Upper lobe of left lung (tissue), 6 donors: ENCODE measurements around the gene CSTPP1. TPM values are rescaled to one million over a fixed set of nuclear protein-coding genes. Genes with fewer than 3 reads are reported as not detected.
A peak's percentile ranks its signal among the peaks of the same experiment; 100 is the strongest.

Experiments used
- ATAC-seq, 2 donors: fragments of 200-7000 bp; cut with Tn5 transposase; one replicate each; pipeline ENCODE4 v1.9.1; 2022; ENCODE audit warnings: mild to moderate bottlenecking in 2 of 2, moderate library complexity in 2 of 2; ENCODE audit not compliant: low FRiP score in 2 of 2
- DNase-seq, 2 donors: peaks; one replicate each; pipeline ENCODE4 v3.0.0-alpha.2; 2019 to 2020
- H3K27ac ChIP-seq, 4 donors: fragments of 200-600 bp; sonication (generic); one replicate each; pipeline ENCODE4 v1.5.1; 2016 to 2019
- H3K27me3 ChIP-seq, 4 donors: fragments of 200-600 bp; sonication (generic); one replicate each; pipeline ENCODE4 v1.5.1; 2017 to 2019
- H3K36me3 ChIP-seq, 4 donors: fragments of 200-600 bp; sonication (generic); one replicate each; pipeline ENCODE4 v1.5.1; 2016 to 2019
- H3K4me1 ChIP-seq, 4 donors: fragments of 200-600 bp; sonication (generic); one replicate each; pipeline ENCODE4 v1.5.1; 2018 to 2019
- H3K4me3 ChIP-seq, 4 donors: fragments of 200-600 bp; sonication (generic); one replicate each; pipeline ENCODE4 v1.5.1; 2017 to 2019; ENCODE audit warnings: mild to moderate bottlenecking in 2 of 4, moderate library complexity in 1 of 4
- H3K9me3 ChIP-seq, 4 donors: fragments of 200-600 bp; sonication (generic); one replicate each; pipeline ENCODE4 v1.5.1; 2018 to 2019
- EP300 ChIP-seq, 4 donors: sonication (generic); formaldehyde crosslinking; IDR thresholded peaks; one replicate each; pipeline ENCODE4 v1.5.1; 2017; ENCODE audit warnings: antibody characterized with exemption in 4 of 4, control low read depth in 2 of 4
- POLR2A ChIP-seq, 4 donors: fragments of 450-650 bp; IDR thresholded peaks; one replicate each; pipeline ENCODE4 v1.5.1; 2016 to 2017; ENCODE audit warnings: antibody characterized with exemption in 4 of 4, mild to moderate bottlenecking in 2 of 4
- POLR2AphosphoS5 ChIP-seq, 2 donors: sonication (generic); formaldehyde crosslinking; IDR thresholded peaks; one replicate each; pipeline ENCODE4 v1.5.1; 2017; ENCODE audit warnings: antibody characterized with exemption in 2 of 2
- WGBS, 2 donors: methylation state at CpG; one replicate each; pipeline ENCODE4 v1.1.5; 2017 to 2018; 5-methylcytosine and 5-hydroxymethylcytosine counted together
- total RNA-seq, 6 donors: library from RNA; depleted of rRNA in 4 of 6; stranded (reverse); fragments of >200 nt in 4 of 6; gene quantifications; one replicate each; pipeline versions ENCODE4 v1.1.0 to v1.2.1, GENCODE V29; 2016 to 2021
- TF ChIP-seq, protein P1 (sequence below), 6 experiments: fragments of 450-650 bp in 4 of 6; fragments of 200-600 bp in 2 of 6; sonication (generic) in 2 of 6; IDR thresholded peaks; one replicate each; pipeline ENCODE4 v1.5.1; 2016 to 2019; ENCODE audit warnings: antibody characterized with exemption in 6 of 6
- donor health status: DM: no; HTN: no; CAD: no; lungs with moderate emphysema.
- donor health status: DM: no; HTN: yes; CAD: no; lungs with severe emphysema.

Gene CSTPP1
- total RNA-seq, 6 donors from 2014 or later: 23.9 to 71.2 (median 47.2) TPM

DNA sequence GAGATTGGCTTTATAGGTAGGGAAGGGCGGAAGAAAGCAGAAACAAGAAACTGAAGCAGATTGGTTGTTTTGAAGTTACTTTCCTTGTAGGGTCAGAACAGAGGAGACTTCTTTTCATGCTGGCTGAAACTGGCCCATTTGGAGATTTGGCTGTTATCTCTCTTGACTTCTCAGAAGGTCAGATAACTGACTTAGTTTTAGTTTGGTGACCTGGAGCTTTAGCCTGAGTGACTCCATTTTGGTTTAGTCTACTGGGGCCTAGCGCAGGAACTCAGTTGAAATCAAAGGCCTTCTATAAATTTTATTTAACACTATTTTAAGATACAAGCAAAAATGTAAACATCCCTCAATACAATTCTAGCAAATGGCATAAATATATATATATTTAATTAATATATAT is 31.4 kb downstream of the CSTPP1 start:
- DNase-seq (no peak), ATAC-seq (no peak)
- H3K9me3 ChIP-seq: no peaks in the 10 kb centered on the region
- H3K4me1 ChIP-seq: no peaks in the 10 kb centered on the region
- WGBS, 2 donors: 98 to 100% methylated on average over 2 of the region's 2 CpGs
- H3K4me3 ChIP-seq: no peak overlapping the region
- H3K27ac ChIP-seq: no peak overlapping the region
- H3K27me3 ChIP-seq: no peaks in the 10 kb centered on the region
- no peaks in the 10 kb centered on the region for H3K36me3 ChIP-seq
- no peak for TF ChIP-seq EP300 (IDR thresholded peaks at IDR 0.05)

DNA sequence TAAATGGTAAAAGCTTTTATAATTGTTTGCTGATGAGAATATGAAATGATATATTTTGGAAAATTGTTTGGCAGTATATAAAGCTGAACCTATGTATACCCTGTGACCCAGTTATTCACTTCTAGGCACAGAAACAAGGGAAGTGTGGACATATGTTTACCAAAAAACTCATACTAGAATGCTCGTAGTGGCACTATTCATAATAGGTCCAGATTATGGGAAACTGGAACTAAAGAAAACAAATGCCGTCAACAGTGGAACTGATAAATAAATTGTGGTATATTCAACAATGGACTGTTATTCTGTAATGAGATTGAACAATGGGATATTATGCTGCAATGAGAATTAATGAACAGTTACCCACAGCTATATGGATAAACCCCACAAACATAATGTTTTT is 32.8 kb downstream of the CSTPP1 start:
- ATAC-seq: no peak
- H3K4me3 ChIP-seq: no peak overlapping the region
- TF ChIP-seq EP300 (IDR thresholded peaks at IDR 0.05): no peak
- TF ChIP-seq, protein P1, sequence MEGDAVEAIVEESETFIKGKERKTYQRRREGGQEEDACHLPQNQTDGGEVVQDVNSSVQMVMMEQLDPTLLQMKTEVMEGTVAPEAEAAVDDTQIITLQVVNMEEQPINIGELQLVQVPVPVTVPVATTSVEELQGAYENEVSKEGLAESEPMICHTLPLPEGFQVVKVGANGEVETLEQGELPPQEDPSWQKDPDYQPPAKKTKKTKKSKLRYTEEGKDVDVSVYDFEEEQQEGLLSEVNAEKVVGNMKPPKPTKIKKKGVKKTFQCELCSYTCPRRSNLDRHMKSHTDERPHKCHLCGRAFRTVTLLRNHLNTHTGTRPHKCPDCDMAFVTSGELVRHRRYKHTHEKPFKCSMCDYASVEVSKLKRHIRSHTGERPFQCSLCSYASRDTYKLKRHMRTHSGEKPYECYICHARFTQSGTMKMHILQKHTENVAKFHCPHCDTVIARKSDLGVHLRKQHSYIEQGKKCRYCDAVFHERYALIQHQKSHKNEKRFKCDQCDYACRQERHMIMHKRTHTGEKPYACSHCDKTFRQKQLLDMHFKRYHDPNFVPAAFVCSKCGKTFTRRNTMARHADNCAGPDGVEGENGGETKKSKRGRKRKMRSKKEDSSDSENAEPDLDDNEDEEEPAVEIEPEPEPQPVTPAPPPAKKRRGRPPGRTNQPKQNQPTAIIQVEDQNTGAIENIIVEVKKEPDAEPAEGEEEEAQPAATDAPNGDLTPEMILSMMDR (IDR thresholded peaks at IDR 0.05): no peak
- no peak for TF ChIP-seq POLR2A (IDR thresholded peaks at IDR 0.05)
- no peak for TF ChIP-seq POLR2AphosphoS5 (IDR thresholded peaks at IDR 0.05)
- no peak for DNase-seq
- WGBS, 2 donors: 85 to 91% methylated on average over 2 of the region's 2 CpGs
- H3K4me1 ChIP-seq: no peaks in the 10 kb centered on the region
- no peaks in the 10 kb centered on the region for H3K36me3 ChIP-seq
- no peaks in the 10 kb centered on the region for H3K9me3 ChIP-seq
- no peaks in the 10 kb centered on the region for H3K27me3 ChIP-seq
- H3K27ac ChIP-seq: no peak overlapping the region

DNA sequence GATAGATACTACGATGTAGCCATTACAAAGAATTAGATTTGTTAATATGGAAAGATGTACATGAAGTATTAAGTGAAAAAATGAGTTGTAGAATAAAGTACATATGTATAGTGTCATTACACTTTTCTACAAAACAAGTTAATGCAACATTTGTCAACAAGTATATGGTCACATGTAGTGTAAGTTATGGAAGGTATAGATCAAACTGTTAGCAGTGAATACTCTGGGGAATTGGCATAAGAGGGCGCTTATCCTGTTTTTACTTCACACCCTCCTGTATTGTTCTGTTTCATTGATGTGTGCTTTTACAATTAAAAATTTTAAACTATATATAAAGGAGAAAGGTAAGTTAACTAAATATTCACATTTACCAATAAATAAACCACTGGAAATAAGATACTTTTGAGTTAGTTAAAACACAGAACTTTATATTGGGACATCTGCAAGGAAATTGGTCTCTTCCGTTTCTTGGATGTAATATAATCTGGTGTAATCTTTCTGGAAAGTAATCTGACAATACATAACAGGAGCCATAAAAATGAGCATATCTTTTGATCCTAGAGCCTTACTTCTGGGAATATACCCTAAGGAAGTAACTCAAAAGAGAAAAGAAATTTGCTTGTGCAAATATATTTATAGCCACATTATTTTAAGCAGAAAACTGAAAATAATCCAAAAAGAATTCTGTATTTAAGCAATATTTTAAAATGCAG is 34.5 kb downstream of the CSTPP1 start:
- ATAC-seq (no peak), DNase-seq (no peak)
- TF ChIP-seq, protein P1 (IDR thresholded peaks at IDR 0.05): no peak
- TF ChIP-seq EP300 (IDR thresholded peaks at IDR 0.05) (no peak), POLR2AphosphoS5 (IDR thresholded peaks at IDR 0.05) (no peak), POLR2A (IDR thresholded peaks at IDR 0.05) (no peak)
- Histone ChIP-seq H3K4me3 (no peak overlapping the region), H3K27ac (no peak overlapping the region), H3K36me3 (no peaks in the 10 kb centered on the region), H3K9me3 (no peaks in the 10 kb centered on the region), H3K4me1 (no peaks in the 10 kb centered on the region), H3K27me3 (no peaks in the 10 kb centered on the region)
- WGBS, 2 donors: 92 to 95% methylated on average over 3 of the region's 3 CpGs

DNA sequence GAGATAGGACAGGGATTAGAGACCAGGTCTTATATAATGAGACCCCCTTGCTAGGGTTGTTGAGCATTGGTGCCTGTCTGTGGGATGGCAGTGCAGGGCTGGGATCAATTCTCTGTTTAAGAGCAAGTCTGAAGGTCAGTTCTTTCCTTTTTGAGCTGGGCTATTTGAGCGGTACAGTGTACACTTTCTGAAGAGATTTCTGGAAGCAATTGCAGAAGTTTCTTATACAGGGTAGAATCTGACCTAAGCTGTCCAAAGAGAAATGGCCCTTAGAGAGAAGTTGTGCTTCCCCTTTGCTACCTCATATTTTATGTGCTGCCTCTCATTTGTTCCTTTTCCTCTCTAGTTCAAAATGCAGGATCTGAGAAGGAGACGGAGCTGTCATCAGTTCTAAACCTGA is 35.8 kb downstream of the CSTPP1 start:
- DNase-seq: no peak
- H3K36me3 ChIP-seq: no peaks in the 10 kb centered on the region
- H3K27ac ChIP-seq: no peak overlapping the region
- peak; percentile 19 to 59 for ATAC-seq
- peaks cover 0 to 5% (median 2%) of the 10 kb centered on the region in 4 donors for H3K4me1 ChIP-seq
- WGBS, 2 donors: 66 to 68% methylated on average over 2 of the region's 2 CpGs
- TF ChIP-seq POLR2A (IDR thresholded peaks at IDR 0.05) (no peak), EP300 (IDR thresholded peaks at IDR 0.05) (no peak), POLR2AphosphoS5 (IDR thresholded peaks at IDR 0.05) (no peak)
- TF ChIP-seq, protein P1 (IDR thresholded peaks at IDR 0.05): no peak
- H3K4me3 ChIP-seq: no peak overlapping the region
- H3K27me3 ChIP-seq: no peaks in the 10 kb centered on the region
- no peaks in the 10 kb centered on the region for H3K9me3 ChIP-seq

DNA sequence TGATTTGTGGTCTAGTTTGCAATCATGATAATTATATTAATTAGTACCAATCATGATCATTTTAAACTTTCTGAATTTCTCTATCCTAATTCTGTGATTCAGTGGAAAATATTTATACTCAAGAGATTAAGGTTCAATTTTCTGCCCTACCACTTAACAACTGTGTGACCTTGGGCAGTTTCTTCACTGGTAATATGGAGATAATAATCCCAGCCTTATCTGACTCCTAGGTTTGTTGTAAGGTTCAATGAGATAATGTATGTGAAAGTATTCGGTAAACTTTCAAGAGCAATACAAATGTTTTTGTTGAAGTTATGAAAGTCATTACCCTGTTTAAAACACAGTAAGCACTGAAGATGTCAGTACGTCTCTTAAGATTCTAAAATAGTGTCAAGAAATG is 36.3 kb downstream of the CSTPP1 start:
- H3K27ac ChIP-seq: no peak overlapping the region
- DNase-seq: no peak
- no peak for ATAC-seq

More for the DNA sequence above, 36.3 kb downstream of the CSTPP1 start:
- WGBS, 2 donors: 90 to 100% methylated on average over 2 of the region's 2 CpGs
- no peaks in the 10 kb centered on the region for H3K27me3 ChIP-seq
- peaks cover 3 to 10% (median 6%) of the 10 kb centered on the region in 4 donors for H3K4me1 ChIP-seq
- no peak overlapping the region for H3K4me3 ChIP-seq
- no peaks in the 10 kb centered on the region for H3K36me3 ChIP-seq
- no peaks in the 10 kb centered on the region for H3K9me3 ChIP-seq
- TF ChIP-seq EP300 (IDR thresholded peaks at IDR 0.05) (no peak), POLR2AphosphoS5 (IDR thresholded peaks at IDR 0.05) (no peak), POLR2A (IDR thresholded peaks at IDR 0.05) (no peak)
- TF ChIP-seq, protein P1 (IDR thresholded peaks at IDR 0.05): no peak
